ENCODE measurements around the gene TM9SF1. TPM values are rescaled to one million over a fixed set of nuclear protein-coding genes. Genes with fewer than 3 reads are reported as not detected.

Gene TM9SF1
- total RNA-seq, 1 donor from 2014 or later = 20.6 TPM

GRCh38 chr14:24196071-24197055 lies 1.1 kb upstream of the TM9SF1 start:
- DNase-seq = no peak

- no peak for DNase-seq
Measured at GRCh38 chr14:24194873-24195185, 412 bp downstream of the TM9SF1 start.

- no peak for DNase-seq
Measured at GRCh38 chr14:24194186-24194872, 912 bp downstream of the TM9SF1 start.

GRCh38 chr14:24192933-24193332 lies 2.3 kb downstream of the TM9SF1 start:
- no peak for DNase-seq

GRCh38 chr14:24190416-24190815 lies 4.8 kb downstream of the TM9SF1 start:
- no peak for DNase-seq

GRCh38 chr14:24189460-24189859 lies 5.8 kb downstream of the TM9SF1 start:
- DNase-seq = no peak

- DNase-seq = no peak
Measured at GRCh38 chr14:24189059-24189375, 6.2 kb downstream of the TM9SF1 start.

GRCh38 chr14:24188251-24189058 lies 6.8 kb downstream of the TM9SF1 start, which contains the start of gene IPO4:
Gene IPO4 (minus strand): TSS chr14:24188816. CDS start chr14:24188787, 29 bp downstream.
- DNase-seq = peak; percentile 95

GRCh38 chr14:24187539-24187915 lies 7.7 kb downstream of the TM9SF1 start:
- DNase-seq = no peak

- DNase-seq = no peak
Measured at GRCh38 chr14:24186831-24187538, 8.3 kb downstream of the TM9SF1 start.

- DNase-seq = no peak
Measured at GRCh38 chr14:24185741-24186140, 9.5 kb downstream of the TM9SF1 start.

GRCh38 chr14:24185026-24185425 lies 10.2 kb downstream of the TM9SF1 start:
- no peak for DNase-seq

GRCh38 chr14:24184104-24184970 lies 10.9 kb downstream of the TM9SF1 start:
- no peak for DNase-seq

- DNase-seq = no peak
Measured at GRCh38 chr14:24183014-24183481, 12.2 kb downstream of the TM9SF1 start.

GRCh38 chr14:24182110-24182882 lies 12.9 kb downstream of the TM9SF1 start:
- no peak for DNase-seq

GRCh38 chr14:24181371-24182077 lies 13.7 kb downstream of the TM9SF1 start:
- DNase-seq = no peak

- DNase-seq = peak; percentile 47
Measured at GRCh38 chr14:24179961-24180796, 15.1 kb downstream of the TM9SF1 start.

GRCh38 chr14:24179294-24179960 lies 15.8 kb downstream of the TM9SF1 start:
- no peak for DNase-seq

Measured in occipital lobe (tissue), 2 donors.